CD14-positive monocyte (primary cell): ENCODE data around the gene TEAD4. TPM values are rescaled to one million over a fixed set of nuclear protein-coding genes. Genes with fewer than 3 reads are reported as not detected.

Source experiments
- DNase-seq, 3 donors: peaks; one replicate each; pipeline ENCODE4 v3.0.0-alpha.2; 2011 to 2022
- H2AFZ ChIP-seq: 2 replicates; pipeline ENCODE4 v1.6.0; 2012; ENCODE audit warnings: mild to moderate bottlenecking, low read depth, low read length, inconsistent platforms; ENCODE audit not compliant: insufficient read depth, poor library complexity, severe bottlenecking
- H3K27ac ChIP-seq, 2 donors: 1 replicate in 1 of 2; 2 replicates in 1 of 2; pipeline ENCODE4 v1.5.1; 2012 to 2013; ENCODE audit warnings: low read length in 2 of 2, control low read depth in 1 of 2, inconsistent platforms in 1 of 2, low read depth in 1 of 2, mild to moderate bottlenecking in 1 of 2
- H3K27me3 ChIP-seq, 2 donors: one replicate each; pipeline versions ENCODE4 v1.6.0 to v1.6.1; 2011 to 2013; ENCODE audit warnings: low read length in 2 of 2; ENCODE audit not compliant: control insufficient read depth in 2 of 2, insufficient read depth in 2 of 2
- H3K36me3 ChIP-seq, 2 donors: replicated peaks in 1 of 2; 1 replicate in 1 of 2; 2 replicates in 1 of 2; pipeline versions ENCODE4 v1.5.1 to v1.6.1; 2012 to 2013; ENCODE audit warnings: low read length in 2 of 2, control low read depth in 1 of 2, inconsistent platforms in 1 of 2, mild to moderate bottlenecking in 1 of 2; ENCODE audit not compliant: insufficient read depth in 2 of 2, control insufficient read depth in 1 of 2
- H3K4me1 ChIP-seq, 2 donors: 1 replicate in 1 of 2; 2 replicates in 1 of 2; pipeline versions ENCODE4 v1.5.1 to v1.6.1; 2012 to 2013; ENCODE audit warnings: low read length in 2 of 2, control low read depth in 1 of 2, inconsistent platforms in 1 of 2, mild to moderate bottlenecking in 1 of 2, moderate library complexity in 1 of 2; ENCODE audit not compliant: insufficient read depth in 2 of 2, control insufficient read depth in 1 of 2
- H3K4me2 ChIP-seq: replicated peaks from 2 replicates; pipeline ENCODE3; 2012; ENCODE audit warnings: low read length, moderate library complexity, mild to moderate bottlenecking; ENCODE audit not compliant: poor library complexity, severe bottlenecking; ENCODE audit errors: extremely low read depth
- H3K4me3 ChIP-seq, 3 experiments: fragments of 200-600 bp in 1 of 3; sonication (generic) in 1 of 3; replicated peaks in 1 of 3; 1 replicate in 2 of 3; 2 replicates in 1 of 3; pipeline ENCODE4 v1.5.1; 2011 to 2013; ENCODE audit warnings: low read length in 3 of 3, mild to moderate bottlenecking in 3 of 3, control low read depth in 2 of 3, low read depth in 2 of 3, inconsistent platforms in 1 of 3, moderate library complexity in 1 of 3
- H3K79me2 ChIP-seq: 2 replicates; pipeline ENCODE4 v1.6.0; 2012; ENCODE audit warnings: mild to moderate bottlenecking, control low read depth, inconsistent platforms, low read length, moderate library complexity; ENCODE audit not compliant: insufficient read depth
- H3K9ac ChIP-seq: 2 replicates; pipeline ENCODE4 v1.6.0; 2017; ENCODE audit warnings: low read length, mild to moderate bottlenecking; ENCODE audit not compliant: insufficient read depth, poor library complexity, severe bottlenecking
- H3K9me3 ChIP-seq, 2 donors: replicated peaks in 1 of 2; 1 replicate in 1 of 2; 2 replicates in 1 of 2; pipeline versions ENCODE4 v1.5.1 to v1.6.1; 2012 to 2013; ENCODE audit warnings: low read length in 2 of 2, control low read depth in 1 of 2; ENCODE audit not compliant: control insufficient read depth in 1 of 2, insufficient read depth in 1 of 2
- H4K20me1 ChIP-seq: 2 replicates; pipeline ENCODE4 v1.6.0; 2012; ENCODE audit warnings: mild to moderate bottlenecking, low read length, control low read depth, moderate library complexity; ENCODE audit not compliant: insufficient read depth
- H3K27ac Mint-ChIP-seq, 7 donors: one replicate each; pipeline ENCODE4 v1.8.0; 2020; ENCODE audit warnings: mild to moderate bottlenecking in 7 of 7, mixed read lengths in 7 of 7, moderate library complexity in 6 of 7, inconsistent platforms in 2 of 7
- H3K27me3 Mint-ChIP-seq, 3 donors: one replicate each; pipeline ENCODE4 v1.8.0; 2021 to 2022; ENCODE audit warnings: low read depth in 3 of 3, mild to moderate bottlenecking in 3 of 3, mixed read lengths in 3 of 3, moderate library complexity in 3 of 3, inconsistent platforms in 1 of 3
- H3K36me3 Mint-ChIP-seq, 2 donors: one replicate each; pipeline ENCODE4 v1.8.0; 2020; ENCODE audit warnings: mixed read lengths in 2 of 2, inconsistent platforms in 1 of 2, mild to moderate bottlenecking in 1 of 2
- H3K4me1 Mint-ChIP-seq: one replicate; pipeline ENCODE4 v1.8.0; 2020; ENCODE audit warnings: mild to moderate bottlenecking, mixed read lengths
- H3K4me3 Mint-ChIP-seq, 2 donors: one replicate each; pipeline ENCODE4 v1.8.0; 2020; ENCODE audit warnings: mild to moderate bottlenecking in 2 of 2, mixed read lengths in 2 of 2, moderate library complexity in 1 of 2
- H3K9me3 Mint-ChIP-seq, 7 donors: one replicate each; pipeline ENCODE4 v1.8.0; 2020 to 2022; ENCODE audit warnings: mixed read lengths in 7 of 7, mild to moderate bottlenecking in 6 of 7, moderate library complexity in 6 of 7, inconsistent platforms in 2 of 7
- CTCF ChIP-seq: fragments of 200-600 bp; IDR thresholded peaks from one replicate; pipeline ENCODE4 v1.8.0; 2022; ENCODE audit warnings: antibody characterized with exemption, mild to moderate bottlenecking
- WGBS: methylation state at CpG from one replicate; pipeline ENCODE4 v1.1.5; 2013; ENCODE audit warnings: missing lambda C conversion rate; ENCODE audit not compliant: insufficient coverage; 5-methylcytosine and 5-hydroxymethylcytosine counted together
- intact Hi-C, 2 donors: fragments of 100-400 bp; cut with micrococcal nuclease; formaldehyde crosslinking; loops; one replicate each; pipeline versions ENCODE4 v1.15.0 to v1.15.1; 2023
- polyA plus RNA-seq, 3 donors: library from polyadenylated mRNA; depleted of rRNA in 1 of 3; unstranded in 2 of 3; stranded (reverse) in 1 of 3; fragments of 300-500 nt in 2 of 3; fragments of >200 nt in 1 of 3; fragmentation: Illumina TruSeq in 2 of 3; gene quantifications; 1 replicate in 2 of 3; 2 replicates in 1 of 3; pipeline ENCODE4 v1.2.3, GENCODE V29; 2012 to 2021

The TEAD4 gene
- polyA plus RNA-seq, 3 donors, result not detected

DNA sequence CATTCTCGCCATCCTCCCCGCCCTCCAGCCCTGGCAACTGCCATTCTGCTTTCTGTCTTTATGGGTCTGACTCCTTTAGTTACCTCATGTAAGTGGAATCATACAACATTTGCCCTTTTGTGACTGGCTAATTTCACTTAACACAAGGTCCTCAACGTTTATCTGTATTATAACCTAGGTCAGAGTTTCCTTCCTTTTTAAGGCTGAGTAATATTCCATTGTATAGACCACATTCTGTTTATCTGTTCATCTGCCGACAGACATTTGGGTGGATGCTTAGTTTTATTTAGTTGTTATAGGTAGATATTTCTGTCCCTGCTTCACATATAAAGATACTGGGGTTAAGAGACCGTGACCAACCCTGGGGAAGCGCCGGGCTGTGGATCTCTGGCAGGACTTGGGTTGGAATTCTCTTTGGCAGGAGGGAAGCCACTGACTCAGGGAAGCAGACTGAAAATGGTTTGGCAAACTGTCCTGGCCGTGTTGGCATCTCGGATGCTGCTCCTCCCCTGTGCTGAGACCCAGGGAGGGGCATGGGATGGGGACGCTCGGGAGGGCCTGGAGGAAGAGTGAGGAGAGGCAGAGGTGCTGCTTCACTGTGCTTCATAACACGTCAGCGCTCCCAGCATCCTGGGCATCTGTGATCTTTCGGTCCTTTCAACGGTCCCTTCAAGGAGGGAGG lies 38.9 kb downstream of the TEAD4 start:
- no peak for TF ChIP-seq CTCF
- H3K27ac Mint-ChIP-seq, result no peak overlapping the region
- 93% methylated on average over 10 of the region's 15 CpGs for WGBS

GRCh38 chr12:2998789-2999264 lies 39.6 kb downstream of the TEAD4 start:
- no peak overlapping the region for H2AFZ ChIP-seq

More for the DNA sequence above, 38.9 kb downstream of the TEAD4 start:
- no peak overlapping the region for H3K9ac ChIP-seq
- H3K79me2 ChIP-seq, result no peaks in the 10 kb centered on the region
- H3K27ac ChIP-seq, result no peak overlapping the region
- no peak overlapping the region for H3K4me3 ChIP-seq
- H2AFZ ChIP-seq, result no peak overlapping the region
- no peaks in the 10 kb centered on the region for H3K4me1 ChIP-seq
- no peaks in the 10 kb centered on the region for H3K36me3 Mint-ChIP-seq
- peaks cover 1 to 5% (median 4%) of the 10 kb centered on the region in 3 donors for H3K27me3 Mint-ChIP-seq
- no peaks in the 10 kb centered on the region for H3K27me3 ChIP-seq
- no peaks in the 10 kb centered on the region for H3K9me3 Mint-ChIP-seq
- intact Hi-C loops, result no loop called here
- no peaks in the 10 kb centered on the region for H3K4me1 Mint-ChIP-seq
- H4K20me1 ChIP-seq, result no peaks in the 10 kb centered on the region
- no peak for DNase-seq
- H3K4me2 ChIP-seq, result no peak overlapping the region
- H3K9me3 ChIP-seq, result no peaks in the 10 kb centered on the region
- no peak overlapping the region for H3K4me3 Mint-ChIP-seq
- no peaks in the 10 kb centered on the region for H3K36me3 ChIP-seq

More at GRCh38 chr12:2998789-2999264, 39.6 kb downstream of the TEAD4 start:
- no peaks in the 10 kb centered on the region for H3K36me3 ChIP-seq
- no peaks in the 10 kb centered on the region for H3K4me1 ChIP-seq
- no peak overlapping the region for H3K9ac ChIP-seq
- no peak overlapping the region for H3K4me3 Mint-ChIP-seq
- no peak for DNase-seq
- no peaks in the 10 kb centered on the region for H3K79me2 ChIP-seq
- H3K27ac ChIP-seq, result no peak overlapping the region
- H3K4me2 ChIP-seq, result no peak overlapping the region
- H4K20me1 ChIP-seq, result no peaks in the 10 kb centered on the region
- H3K4me1 Mint-ChIP-seq, result no peaks in the 10 kb centered on the region
- no peak for TF ChIP-seq CTCF
- H3K36me3 Mint-ChIP-seq, result no peaks in the 10 kb centered on the region
- no peak overlapping the region for H3K4me3 ChIP-seq
- WGBS, result 96% methylated on average over 10 of the region's 12 CpGs
- no peaks in the 10 kb centered on the region for H3K27me3 ChIP-seq
- H3K9me3 ChIP-seq, result no peaks in the 10 kb centered on the region
- H3K27ac Mint-ChIP-seq, result no peak overlapping the region
- peaks cover 3 to 5% (median 4%) of the 10 kb centered on the region in 3 donors for H3K27me3 Mint-ChIP-seq
- no peaks in the 10 kb centered on the region for H3K9me3 Mint-ChIP-seq
- intact Hi-C loops, result no loop called here
